Measurements from ENCODE around the gene TUBGCP3.

The TUBGCP3 gene

DNA sequence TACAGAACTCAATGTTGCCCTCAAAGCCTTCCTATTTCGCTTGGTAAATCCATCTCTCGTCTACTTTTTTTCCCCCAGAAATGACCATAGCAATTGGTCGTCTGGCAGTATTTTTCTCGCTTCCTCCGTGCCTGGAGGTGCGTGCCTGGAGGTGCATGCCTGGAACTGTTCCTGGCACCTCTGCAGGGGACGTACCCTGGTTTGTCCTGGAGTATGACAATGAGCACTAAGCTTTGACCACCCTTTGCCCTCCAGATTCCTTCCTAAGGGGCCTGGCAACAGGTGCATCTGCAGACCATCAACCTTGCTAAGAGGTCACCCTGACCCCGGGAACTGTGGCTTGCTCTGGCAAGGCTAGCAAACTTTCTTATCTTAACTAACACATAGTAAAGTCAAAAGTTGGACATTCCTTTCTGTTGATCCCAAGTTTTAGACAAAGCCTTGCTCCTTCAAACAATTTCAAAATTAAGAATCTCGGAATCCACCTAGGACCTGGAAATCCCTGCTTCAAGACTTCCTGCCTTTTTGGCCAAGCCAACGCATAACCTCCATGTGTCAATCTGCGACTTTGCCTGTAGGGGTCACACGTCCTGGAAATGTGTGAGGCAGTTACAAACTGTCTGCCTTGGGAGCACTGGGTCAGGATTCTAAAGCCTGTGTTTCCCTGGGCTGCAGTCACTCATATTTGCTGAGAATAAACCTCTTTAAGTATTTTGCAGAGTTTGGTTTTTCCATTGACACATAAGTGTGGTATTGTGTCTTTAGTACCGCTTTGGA is 28.8 kb upstream of the TUBGCP3 start:
- no peak for DNase-seq (ENCODE audit: low read depth in 1 of 2, low spot score in 1 of 2)

DNA sequence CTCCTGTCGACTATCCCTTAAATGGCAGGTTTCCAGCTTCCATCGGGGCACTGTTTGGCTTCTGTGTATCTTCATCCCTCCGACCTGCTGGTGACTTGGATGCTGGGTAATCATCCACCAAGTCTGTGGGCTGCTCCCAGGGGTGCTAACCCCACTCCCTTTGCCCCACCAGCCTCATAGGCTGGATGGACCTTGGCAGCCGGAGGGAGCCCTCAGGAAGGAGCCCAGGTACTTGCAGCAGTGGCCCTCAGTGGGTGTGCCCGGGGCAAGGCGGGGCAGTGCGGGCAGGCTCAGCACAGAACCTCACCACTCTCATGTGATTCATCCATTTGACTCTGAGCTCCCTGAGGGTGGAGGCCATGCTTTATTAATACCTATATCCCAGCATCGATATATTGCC is 27.4 kb upstream of the TUBGCP3 start:
- DNase-seq (ENCODE audit: low read depth in 1 of 2, low spot score in 1 of 2) = no peak

DNA sequence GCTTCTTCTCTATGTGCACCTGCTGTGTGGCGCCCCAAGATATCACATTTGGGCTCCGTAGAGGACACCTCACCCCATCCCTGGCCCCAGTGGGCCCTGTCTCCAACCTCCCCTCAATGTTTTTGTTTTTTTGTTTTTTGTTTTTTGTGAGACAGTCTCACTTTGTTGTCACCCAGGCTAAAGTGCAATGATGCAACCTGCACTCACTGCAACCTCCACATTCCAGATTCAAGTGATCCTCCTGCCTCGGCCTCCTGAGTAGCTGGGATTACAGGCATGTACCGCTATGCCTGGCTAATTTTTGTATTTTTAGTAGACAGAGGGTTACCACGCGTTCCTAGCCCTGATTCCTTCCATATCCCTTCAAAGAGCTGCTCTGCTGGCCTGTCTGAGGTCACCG is 26.9 kb upstream of the TUBGCP3 start:
- no peak for DNase-seq (ENCODE audit: low read depth in 1 of 2, low spot score in 1 of 2)

DNA sequence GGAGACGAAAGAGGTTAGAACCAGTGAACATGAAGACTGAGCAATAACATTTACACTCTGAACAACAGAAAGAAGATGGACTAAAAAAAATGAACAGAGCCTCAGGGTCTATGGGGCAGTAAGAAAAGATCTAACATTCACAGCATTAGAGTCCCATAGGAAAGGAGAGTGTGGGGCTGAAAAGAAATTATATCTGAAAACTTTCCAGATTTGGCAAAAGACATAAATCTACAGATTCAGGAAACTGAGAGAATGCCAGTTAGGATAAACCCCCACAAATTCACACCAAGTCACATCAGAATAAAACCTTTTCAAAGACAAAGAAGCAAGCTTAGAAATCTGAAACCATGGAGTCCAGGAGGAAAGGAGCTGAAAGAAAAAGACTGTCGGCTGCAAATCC is 20.3 kb upstream of the TUBGCP3 start:
- no peak for DNase-seq (ENCODE audit: low read depth in 1 of 2, low spot score in 1 of 2)

DNA sequence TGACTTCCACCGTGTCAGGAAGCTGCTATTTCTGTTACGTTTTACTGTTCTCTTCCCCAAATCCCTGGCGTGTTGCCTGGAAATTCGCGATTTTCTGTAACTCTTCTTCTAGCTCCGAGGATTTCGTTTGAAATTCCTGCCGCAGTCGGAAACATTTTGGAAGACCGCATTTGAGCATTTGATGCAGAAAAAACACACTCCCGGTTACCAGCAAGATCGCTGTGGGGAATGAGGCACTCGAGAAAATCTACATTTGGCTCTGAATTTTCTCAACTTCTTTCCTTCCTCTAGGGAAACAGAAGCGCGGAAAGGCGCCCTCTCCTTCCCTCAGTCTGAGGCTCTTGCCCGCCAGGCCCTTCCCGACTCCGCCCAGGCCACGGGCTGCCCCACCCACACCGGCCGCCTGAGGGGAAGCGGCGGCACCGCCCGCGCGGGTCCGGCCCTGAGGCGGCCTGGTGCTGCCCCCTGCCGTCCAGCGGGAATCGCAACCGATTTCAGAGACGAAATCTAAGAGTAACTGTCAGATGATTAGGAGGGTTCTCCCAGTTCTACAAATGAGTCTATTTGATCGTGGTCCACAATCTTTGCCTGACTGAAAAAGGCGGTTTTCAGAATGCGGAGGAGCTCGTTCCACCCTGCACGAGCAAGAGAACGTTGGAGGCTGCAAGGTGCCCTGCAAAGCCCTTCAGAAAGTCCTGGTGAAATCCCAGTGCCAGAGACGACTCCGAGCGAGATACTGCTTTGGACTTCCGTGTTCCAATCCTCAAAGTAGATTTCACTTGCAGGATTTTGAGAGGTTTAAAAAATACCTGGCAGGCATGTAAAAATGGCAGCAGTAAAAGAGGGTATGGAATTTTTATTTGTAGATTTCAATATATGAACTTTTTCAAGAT is 18.4 kb upstream of the TUBGCP3 start:
- DNase-seq (ENCODE audit: low read depth in 1 of 2, low spot score in 1 of 2) = peak; percentile 67 to 77

DNA sequence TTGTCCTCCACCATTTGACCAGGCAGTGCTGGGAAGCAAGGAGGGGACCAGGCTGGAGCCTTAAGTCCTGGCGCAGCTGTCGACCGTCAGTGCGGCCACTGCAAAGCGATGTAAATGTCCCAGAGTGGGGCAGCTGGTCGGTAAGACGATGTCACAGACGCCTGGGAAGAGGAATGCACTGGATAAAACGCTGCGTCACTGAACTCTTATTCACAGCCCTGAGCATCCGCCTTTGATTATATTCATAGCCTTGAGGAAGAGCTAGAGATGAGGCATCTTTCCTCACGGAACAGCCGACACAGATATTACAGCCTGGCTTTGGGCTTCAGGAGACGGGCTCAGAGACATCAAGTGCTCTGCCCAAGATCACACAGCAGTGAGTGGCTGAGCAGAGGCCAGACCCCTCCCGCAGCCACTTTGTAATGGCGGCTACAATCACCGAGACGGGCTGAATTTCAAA is 17.6 kb upstream of the TUBGCP3 start:
- DNase-seq (ENCODE audit: low read depth in 1 of 2, low spot score in 1 of 2) = no peak

DNA sequence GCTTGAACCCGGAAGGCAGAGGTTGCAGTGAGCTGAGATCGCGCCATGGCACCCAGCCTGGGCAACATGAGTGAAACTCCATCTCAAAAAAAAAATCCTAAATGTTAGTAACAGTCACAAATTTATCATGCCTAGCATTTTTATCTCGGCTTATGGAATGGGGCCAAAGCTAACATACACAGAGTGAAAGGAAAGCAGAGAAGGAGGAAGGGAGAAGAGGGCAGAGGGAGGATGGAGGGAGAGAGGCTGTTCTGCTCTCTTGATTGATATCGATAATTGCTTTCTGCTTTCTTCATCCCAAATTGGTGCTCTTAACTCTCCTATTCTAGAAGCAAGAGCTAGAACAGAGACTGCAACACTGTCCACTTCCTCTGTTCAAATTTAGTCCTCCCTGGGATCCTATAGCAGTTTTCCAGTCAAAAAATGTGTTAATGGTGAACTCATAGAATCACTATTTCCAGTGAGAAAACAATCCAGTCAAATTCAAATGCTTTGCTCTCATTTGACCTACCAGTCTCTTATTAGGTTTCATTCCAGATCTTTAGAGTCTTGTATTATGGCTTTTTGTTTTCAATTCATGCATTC is 15.8 kb upstream of the TUBGCP3 start:
- DNase-seq (ENCODE audit: low read depth in 1 of 2, low spot score in 1 of 2) = no peak

DNA sequence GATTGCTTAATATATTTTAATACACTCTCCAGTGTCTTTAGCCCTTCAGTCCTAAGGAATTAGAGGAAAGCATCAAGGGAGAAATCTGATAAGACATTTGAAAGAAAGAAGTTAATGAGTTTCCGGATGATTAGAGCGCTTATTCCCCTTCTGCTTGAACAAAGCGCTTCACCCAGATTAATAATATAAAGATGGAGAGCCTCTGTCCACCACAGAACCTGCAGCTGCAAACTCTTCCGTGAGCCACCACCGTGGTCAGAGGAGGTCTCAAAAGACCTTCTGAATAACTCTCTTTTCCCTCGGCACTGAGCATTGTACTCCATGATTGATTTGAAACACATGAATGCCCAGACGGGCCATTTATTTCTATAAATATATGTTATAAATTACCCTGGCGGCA is 14.2 kb upstream of the TUBGCP3 start:
- no peak for DNase-seq (ENCODE audit: low read depth in 1 of 2, low spot score in 1 of 2)

DNA sequence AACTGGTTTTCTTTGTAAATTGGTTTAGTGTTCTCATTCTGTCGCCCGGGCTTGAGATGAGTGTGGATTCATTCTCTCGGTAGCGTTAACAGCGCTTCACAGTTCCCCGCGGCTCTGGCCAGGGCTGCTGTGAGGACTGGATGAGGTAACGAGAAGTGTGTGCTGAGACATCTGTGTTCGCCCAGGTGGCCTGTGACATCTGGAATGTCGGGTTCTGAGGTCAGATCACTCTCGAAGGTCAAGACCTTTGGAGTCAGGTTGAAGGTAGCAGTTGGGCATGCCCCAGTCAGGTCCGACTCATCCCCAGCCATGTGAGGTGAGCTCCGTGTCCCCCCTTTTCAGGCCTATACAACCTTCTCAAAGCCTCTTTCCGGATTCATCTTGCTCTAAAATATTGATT is 13.4 kb upstream of the TUBGCP3 start:
- no peak for DNase-seq (ENCODE audit: low read depth in 1 of 2, low spot score in 1 of 2)

DNA sequence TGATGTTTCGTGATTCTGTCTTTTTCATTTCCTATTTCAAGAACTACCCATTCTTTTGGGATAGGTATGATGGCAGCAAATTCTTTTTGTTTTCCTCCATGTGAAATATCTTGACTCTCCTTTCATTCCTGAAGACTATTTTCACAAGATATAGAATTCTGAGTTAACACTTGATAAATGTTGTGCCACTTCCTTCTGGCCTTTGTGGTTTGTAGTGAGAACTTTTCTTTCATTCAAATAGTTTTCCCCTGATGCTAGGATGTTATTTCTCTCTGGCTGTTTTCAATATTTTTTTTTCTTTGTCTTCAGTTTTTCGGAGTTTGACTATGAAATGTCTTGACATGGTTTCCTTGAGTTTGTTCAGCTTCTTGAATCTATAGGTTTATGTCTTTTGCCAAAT is 8.3 kb upstream of the TUBGCP3 start:
- no peak for DNase-seq (ENCODE audit: low read depth in 1 of 2, low spot score in 1 of 2)

DNA sequence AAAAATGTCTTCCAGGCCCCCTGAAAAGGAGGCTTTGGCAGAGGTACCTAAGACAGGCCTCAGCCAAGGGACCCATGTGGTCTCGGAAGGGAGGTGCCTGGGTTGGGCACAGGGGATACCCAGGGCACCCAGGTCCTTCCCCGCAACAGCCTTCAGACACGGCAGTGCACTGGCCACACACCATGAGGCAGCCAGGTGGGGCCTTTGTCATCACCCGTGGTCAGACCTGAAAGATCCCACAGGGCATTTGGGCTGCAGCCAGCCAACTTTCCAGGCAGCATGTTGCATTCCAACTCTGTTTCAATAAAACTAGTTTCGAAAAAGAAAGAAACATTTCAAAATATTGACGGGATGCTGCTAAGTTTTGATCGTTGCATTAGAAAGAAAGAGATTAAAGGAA is 4.7 kb upstream of the TUBGCP3 start:
- DNase-seq (ENCODE audit: low read depth in 1 of 2, low spot score in 1 of 2) = no peak

DNA sequence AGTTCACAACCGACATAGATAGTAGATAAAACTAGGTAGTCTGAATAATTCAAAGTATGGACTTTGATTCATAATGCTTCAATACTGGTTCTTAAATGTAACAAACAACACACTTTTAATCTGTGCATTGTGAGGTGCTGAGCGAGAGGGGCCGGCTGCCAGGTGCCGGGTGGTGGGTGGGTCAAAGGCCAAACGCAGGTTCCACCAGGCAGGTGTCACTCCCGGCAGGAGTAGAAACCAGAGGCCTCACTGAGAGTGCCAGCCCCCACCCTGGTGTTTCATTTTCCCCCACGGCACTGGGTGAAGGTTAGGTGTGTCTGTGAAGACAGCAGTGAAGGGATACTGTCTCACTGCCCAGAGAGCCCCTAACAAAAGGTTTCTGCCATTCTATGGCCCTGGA is 4.2 kb upstream of the TUBGCP3 start:
- DNase-seq (ENCODE audit: low read depth in 1 of 2, low spot score in 1 of 2) = no peak

DNA sequence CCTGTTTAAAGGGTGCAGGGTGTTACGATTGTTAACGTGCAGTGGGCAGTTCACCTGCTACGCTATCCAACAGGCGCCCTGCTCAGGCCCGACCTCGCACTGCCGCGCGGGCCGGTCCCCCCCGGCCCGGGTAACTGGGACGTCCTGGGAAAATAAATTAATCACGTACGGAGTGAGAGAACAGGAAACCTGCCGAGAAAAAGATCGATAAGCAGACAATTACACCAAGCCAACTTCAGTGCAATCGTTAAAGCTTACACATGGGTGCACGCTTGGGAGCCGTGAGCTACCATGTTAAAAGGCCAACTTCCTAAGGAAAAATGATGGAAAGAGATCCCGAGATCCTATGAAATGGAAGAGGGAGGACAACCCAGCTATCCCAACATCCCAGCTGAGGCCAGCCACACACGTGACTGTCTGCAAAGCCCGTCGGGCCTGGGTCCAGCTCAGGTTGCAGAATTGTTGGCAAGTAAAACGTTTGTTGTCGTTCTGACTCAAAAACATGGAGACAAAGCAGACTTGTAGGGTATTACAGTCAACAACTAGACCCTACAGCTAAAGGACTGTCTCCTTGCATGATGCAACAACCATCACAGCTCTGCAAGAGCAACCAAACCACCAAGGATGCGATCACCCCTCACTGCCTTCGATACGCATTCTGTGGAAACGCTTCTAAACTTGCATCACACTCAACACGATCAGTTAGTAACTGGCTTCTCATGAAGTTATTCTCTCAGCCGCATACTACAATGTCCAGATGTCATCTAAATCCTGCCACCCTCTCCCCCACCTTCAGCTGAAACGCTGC is 741 bp upstream of the TUBGCP3 start:
- DNase-seq (ENCODE audit: low read depth in 1 of 2, low spot score in 1 of 2) = no peak

DNA sequence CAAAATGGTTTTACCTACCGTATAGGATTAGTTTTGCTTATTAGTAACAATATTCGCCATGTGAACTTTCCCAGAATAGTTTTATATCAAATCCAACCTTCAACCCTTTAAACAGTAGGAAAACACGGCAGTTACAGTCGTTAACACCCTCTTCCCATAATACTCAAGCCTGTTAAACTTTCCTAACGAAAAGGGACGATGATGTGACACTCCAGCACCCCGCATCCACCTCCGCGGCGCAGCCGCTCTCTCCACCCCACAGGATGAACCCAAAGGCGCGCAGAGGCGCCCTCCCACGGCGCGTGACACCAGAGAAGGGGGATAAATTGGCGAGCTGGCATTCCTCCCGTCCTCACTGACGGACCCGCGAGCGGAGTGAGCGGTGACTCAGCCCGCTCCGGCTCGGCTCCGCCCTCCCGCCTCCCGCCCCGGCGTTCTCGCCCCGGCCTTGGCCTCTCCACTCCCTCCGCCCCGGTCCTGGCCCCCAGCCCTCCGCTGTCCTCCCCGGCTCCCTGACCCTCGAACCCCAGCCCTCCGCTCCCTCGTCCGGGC is 665 bp downstream of the TUBGCP3 start:
- DNase-seq (ENCODE audit: low read depth in 1 of 2, low spot score in 1 of 2) = peak; percentile 40 to 56

DNA sequence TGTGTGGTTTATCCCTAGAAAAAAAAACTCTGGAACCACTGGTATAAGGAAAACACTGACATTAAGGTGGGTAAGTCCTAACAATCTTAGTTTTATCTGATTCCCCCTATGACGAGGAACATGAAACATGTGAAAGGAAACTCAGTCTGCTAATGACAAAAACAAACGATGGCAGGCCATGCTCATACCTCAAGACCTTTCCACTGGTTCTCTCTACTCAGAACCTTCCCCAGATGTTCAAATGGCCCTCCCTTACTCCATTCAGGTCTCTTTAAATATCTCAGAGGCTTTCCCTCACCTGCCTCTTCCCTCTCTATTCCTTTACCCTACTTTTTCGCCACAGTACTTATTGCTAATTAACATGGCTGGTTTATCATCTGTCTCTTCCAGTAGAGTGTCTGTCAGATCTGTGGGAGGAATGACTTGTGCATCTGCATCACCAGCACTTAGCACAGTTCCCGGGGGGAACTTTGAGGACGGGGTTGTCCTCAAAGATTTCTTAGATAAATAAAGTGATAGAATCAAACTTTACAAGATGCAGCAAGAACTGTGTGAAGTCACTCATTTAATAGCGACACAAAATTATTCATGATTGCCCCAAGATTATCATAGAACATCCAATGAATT is 1.5 kb downstream of the TUBGCP3 start:
- DNase-seq (ENCODE audit: low read depth in 1 of 2, low spot score in 1 of 2) = no peak

DNA sequence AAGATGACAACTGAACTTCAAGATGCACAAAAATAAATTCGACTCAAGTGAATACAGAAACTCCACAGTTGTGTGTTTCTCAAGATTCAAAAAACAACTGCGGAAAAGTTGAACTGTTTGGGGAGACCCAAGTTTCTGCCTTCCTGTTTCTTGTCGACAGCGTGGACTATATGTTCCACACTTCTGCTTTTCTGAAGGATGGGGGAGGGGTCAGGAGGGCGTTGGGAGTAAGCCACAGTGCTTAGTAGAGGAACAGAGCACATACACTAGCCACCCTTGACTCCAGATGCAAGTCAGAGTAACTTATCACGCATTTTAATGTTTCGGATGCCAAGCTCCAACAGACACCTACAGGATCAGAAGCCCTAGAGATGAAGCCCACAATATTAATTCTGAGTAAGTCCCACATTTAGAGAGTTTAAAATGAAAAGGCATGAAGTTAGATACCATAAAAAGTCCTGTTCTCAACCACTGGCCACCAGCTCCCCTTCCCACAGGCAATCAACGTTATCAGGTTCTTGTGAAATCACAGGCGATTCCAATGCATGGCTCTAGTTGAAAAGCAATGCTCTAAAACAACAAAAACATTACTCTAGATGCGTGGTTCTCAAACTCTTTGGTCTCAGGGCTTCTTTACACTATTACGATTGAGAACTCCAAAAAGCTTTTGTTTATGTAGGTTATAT is 4.2 kb downstream of the TUBGCP3 start:
- no peak for DNase-seq (ENCODE audit: low read depth in 1 of 2, low spot score in 1 of 2)

DNA sequence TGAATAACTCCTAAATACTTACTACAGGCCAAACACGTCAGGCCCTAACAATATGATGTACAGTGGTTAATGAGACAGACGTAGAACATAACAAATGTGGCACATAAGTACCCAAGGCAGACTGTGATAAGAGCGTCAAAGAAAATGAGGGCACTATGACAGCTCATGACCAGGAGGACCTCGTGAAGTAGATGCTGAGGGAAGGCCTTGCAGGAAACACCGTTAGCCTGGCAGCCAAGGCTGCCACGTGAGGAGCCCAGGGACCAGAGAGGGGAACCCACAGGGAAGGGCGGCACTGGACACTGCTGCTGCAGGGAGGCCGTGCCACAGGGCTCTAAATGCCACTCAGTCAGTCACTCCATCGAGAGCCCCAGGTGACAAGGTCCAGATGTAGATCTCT is 5.7 kb downstream of the TUBGCP3 start:
- no peak for DNase-seq (ENCODE audit: low read depth in 1 of 2, low spot score in 1 of 2)

DNA sequence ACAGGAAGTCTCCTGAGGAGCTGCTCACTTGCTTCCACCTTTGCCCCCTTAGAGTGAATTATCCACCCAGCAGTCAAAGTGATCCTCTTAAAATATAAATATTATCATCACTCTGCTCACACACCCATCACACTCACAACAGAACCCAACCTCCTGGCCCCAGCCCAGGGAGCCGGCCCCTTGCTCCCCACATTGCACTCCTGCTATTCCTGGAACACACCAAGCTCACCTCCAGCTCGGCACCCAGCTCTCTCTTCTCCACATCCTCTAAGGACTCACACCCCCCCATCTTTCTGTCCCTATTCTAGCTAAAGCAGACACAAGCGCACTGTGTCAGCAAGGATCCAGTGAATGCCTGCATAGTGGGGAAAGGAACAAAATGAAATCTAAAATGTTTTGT is 7.0 kb downstream of the TUBGCP3 start:
- no peak for DNase-seq (ENCODE audit: low read depth in 1 of 2, low spot score in 1 of 2)

DNA sequence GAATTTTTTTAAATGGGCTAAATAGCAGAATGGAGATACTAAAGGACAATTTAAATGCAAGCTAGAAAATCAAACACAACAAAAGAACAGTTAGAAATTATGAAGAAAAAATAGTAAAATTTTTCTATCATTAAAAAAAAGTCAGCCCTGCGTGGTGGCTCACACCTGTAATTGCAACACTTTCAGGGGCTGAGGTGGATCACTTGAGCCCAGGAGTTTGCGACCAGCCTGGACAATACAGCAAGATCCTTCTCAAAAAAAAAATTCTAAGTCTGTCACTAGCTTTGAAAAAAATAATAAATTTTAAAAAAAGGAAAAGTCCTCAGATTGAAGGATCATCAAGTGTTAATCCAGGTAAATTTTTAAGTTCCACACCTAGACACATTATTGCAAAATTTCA is 7.7 kb downstream of the TUBGCP3 start:
- no peak for DNase-seq (ENCODE audit: low read depth in 1 of 2, low spot score in 1 of 2)

DNA sequence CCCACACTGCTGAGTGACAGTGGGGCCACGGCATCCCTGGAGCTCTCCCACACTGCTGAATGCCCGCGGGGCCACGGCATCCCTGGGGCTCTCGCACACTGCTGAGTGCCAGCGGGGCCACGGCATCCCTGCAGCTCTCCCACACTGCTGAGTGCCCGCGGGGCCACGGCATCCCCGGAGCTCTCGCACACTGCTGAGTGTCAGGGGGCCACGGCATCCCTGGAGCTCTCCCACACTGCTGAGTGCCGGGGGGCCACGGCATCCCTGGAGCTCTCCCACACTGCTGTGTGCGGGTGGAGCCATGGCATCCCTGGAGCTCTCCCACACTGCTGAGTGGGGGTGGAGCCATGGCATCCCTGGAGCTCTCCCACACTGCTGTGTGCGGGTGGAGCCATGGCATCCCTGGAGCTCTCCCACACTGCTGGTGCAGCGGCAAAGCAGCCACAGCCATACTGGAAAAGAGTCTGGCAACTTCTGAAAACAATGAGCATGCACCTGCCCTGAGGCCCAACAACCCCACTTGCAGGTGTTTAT is 8.6 kb downstream of the TUBGCP3 start:
- no peak for DNase-seq (ENCODE audit: low read depth in 1 of 2, low spot score in 1 of 2)
